ENCODE data around the gene RASSF3. TPM values are rescaled to one million over a fixed set of nuclear protein-coding genes. Genes with fewer than 3 reads are reported as not detected.

Gene RASSF3
- total RNA-seq, 2 experiments from 2014 or later: 40.4 to 41.6 TPM

- H3K27ac Mint-ChIP-seq: no peak overlapping the region
- DNase-seq: no peak
- intact Hi-C loops (cut with micrococcal nuclease): no loop called here
- no peak for ATAC-seq
- ChIA-PET POLR2A (no interaction called here), CTCF (interaction anchor here (1.3 kb wide), 1 partner anchor 11 kb away, joined by 3 read pairs; no protein-coding TSS in a partner anchor)
- no peaks in the 10 kb centered on the region for H3K9me3 Mint-ChIP-seq
- H3K27me3 Mint-ChIP-seq: no peaks in the 10 kb centered on the region
- H3K4me1 Mint-ChIP-seq (ENCODE audit: low read depth): peaks cover 22% of the 10 kb centered on the region
- no peak for TF ChIP-seq CTCF (IDR thresholded peaks at IDR 0.05)
- peaks cover 35% of the 10 kb centered on the region for H3K36me3 Mint-ChIP-seq (ENCODE audit: low read depth)
- H3K4me3 Mint-ChIP-seq: no peak overlapping the region
These were observed 123.6 kb downstream of the RASSF3 start for GRCh38 chr12:64733857-64734256.

- no peak for ATAC-seq
- no peak for TF ChIP-seq CTCF (IDR thresholded peaks at IDR 0.05)
These were observed 125.1 kb downstream of the RASSF3 start for GRCh38 chr12:64735442-64735841.

GRCh38 chr12:64736771-64737170 lies 126.5 kb downstream of the RASSF3 start:
- peaks cover 10% of the 10 kb centered on the region for H3K4me1 Mint-ChIP-seq (ENCODE audit: low read depth)
- H3K9me3 Mint-ChIP-seq: no peaks in the 10 kb centered on the region
- no peak for TF ChIP-seq CTCF (IDR thresholded peaks at IDR 0.05)
- intact Hi-C loops (cut with micrococcal nuclease): no loop called here
- H3K27ac Mint-ChIP-seq: peak overlapping the region; percentile 43
- no peaks in the 10 kb centered on the region for H3K27me3 Mint-ChIP-seq
- peaks cover 48% of the 10 kb centered on the region for H3K36me3 Mint-ChIP-seq (ENCODE audit: low read depth)
- ChIA-PET CTCF (interaction anchor here (0.8 to 1.8 kb wide), 2 partner anchors 9 to 76 kb away, joined by 3 to 4 read pairs; no protein-coding TSS in a partner anchor), POLR2A (no interaction called here)
- ATAC-seq (no peak), DNase-seq (no peak)
- no peak overlapping the region for H3K4me3 Mint-ChIP-seq

More at GRCh38 chr12:64735442-64735841, 125.1 kb downstream of the RASSF3 start:
- Mint-ChIP-seq H3K27me3 (no peaks in the 10 kb centered on the region), H3K36me3 (ENCODE audit: low read depth) (peaks cover 44% of the 10 kb centered on the region), H3K4me1 (ENCODE audit: low read depth) (peaks cover 15% of the 10 kb centered on the region), H3K9me3 (no peaks in the 10 kb centered on the region), H3K27ac (no peak overlapping the region), H3K4me3 (no peak overlapping the region)
- intact Hi-C loops (cut with micrococcal nuclease): no loop called here
- ChIA-PET POLR2A (no interaction called here), CTCF (interaction anchor here (0.7 to 1.8 kb wide), 8 partner anchors 8 to 214 kb away, joined by 3 to 5 read pairs (median 3); no protein-coding TSS in a partner anchor)
- DNase-seq: no peak

GRCh38 chr12:64737539-64737938 lies 127.2 kb downstream of the RASSF3 start:
- Mint-ChIP-seq H3K27me3 (no peaks in the 10 kb centered on the region), H3K36me3 (ENCODE audit: low read depth) (peaks cover 53% of the 10 kb centered on the region), H3K4me1 (ENCODE audit: low read depth) (peaks cover 10% of the 10 kb centered on the region), H3K4me3 (no peak overlapping the region), H3K9me3 (no peaks in the 10 kb centered on the region), H3K27ac (peak overlapping the region; percentile 43)
- peak; percentile 85 for ATAC-seq
- peak; percentile 58 for DNase-seq
- intact Hi-C loops (cut with micrococcal nuclease): no loop called here
- TF ChIP-seq CTCF (IDR thresholded peaks at IDR 0.05): no peak
- ChIA-PET CTCF (interaction anchor here (0.7 to 0.8 kb wide), 2 partner anchors 21 to 76 kb away, joined by 3 read pairs; no protein-coding TSS in a partner anchor), POLR2A (no interaction called here)

GRCh38 chr12:64739778-64740177 lies 129.5 kb downstream of the RASSF3 start:
- Mint-ChIP-seq H3K4me3 (no peak overlapping the region), H3K27ac (no peak overlapping the region), H3K36me3 (ENCODE audit: low read depth) (peaks cover 51% of the 10 kb centered on the region), H3K27me3 (no peaks in the 10 kb centered on the region), H3K4me1 (ENCODE audit: low read depth) (peaks cover 10% of the 10 kb centered on the region), H3K9me3 (no peaks in the 10 kb centered on the region)
- DNase-seq (no peak), ATAC-seq (no peak)
- POLR2A ChIA-PET: interaction anchor here (1.1 kb wide), 1 partner anchor 16 kb away, joined by 3 read pairs; no protein-coding TSS in a partner anchor
- CTCF ChIA-PET: no interaction called here
- TF ChIP-seq CTCF (IDR thresholded peaks at IDR 0.05): no peak
- intact Hi-C loops (cut with micrococcal nuclease): no loop called here
